Epithelial cell of esophagus (primary cell): Measurements from ENCODE around the gene GGT7.
"Not testable (repeated sequence)": the region's sequence is repeated elsewhere in the genome, so short reads cannot be mapped to it uniquely, and the experiment has no call there.

Source experiments
- DNase-seq: peaks from one replicate; pipeline ENCODE4 v3.0.0; 2010; ENCODE audit warnings: low read depth
- H3K4me3 ChIP-seq: 2 replicates; pipeline ENCODE4 v1.5.1; 2011; ENCODE audit warnings: mild to moderate bottlenecking, low read length, control low read depth
- TF ChIP-seq, protein P1 (sequence below): IDR thresholded peaks from 2 replicates; pipeline ENCODE4 v1.5.1; 2011; ENCODE audit warnings: low read depth, mild to moderate bottlenecking, low read length, control low read depth, inconsistent platforms; ENCODE audit not compliant: insufficient read depth; ENCODE audit errors: missing control alignments

Gene GGT7

DNA sequence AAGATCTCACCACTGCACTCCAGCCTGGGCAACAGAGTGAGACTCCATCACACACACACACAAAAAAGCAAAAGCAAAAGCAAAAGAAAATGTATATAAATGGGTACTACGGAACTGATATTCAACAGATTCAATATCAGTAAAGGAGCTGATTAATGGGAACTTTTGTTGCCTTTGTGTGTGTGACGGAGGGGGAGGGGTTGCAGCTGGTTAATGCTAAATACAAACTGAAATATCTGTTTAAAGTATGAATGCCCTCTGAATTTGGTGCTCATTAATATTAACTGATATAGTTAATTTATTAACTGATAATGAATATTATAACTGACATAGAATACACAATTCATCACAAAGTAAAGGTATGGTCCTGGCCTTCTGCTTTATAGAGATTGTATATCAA is 55.6 kb downstream of the GGT7 start:
- TF ChIP-seq, protein P1, sequence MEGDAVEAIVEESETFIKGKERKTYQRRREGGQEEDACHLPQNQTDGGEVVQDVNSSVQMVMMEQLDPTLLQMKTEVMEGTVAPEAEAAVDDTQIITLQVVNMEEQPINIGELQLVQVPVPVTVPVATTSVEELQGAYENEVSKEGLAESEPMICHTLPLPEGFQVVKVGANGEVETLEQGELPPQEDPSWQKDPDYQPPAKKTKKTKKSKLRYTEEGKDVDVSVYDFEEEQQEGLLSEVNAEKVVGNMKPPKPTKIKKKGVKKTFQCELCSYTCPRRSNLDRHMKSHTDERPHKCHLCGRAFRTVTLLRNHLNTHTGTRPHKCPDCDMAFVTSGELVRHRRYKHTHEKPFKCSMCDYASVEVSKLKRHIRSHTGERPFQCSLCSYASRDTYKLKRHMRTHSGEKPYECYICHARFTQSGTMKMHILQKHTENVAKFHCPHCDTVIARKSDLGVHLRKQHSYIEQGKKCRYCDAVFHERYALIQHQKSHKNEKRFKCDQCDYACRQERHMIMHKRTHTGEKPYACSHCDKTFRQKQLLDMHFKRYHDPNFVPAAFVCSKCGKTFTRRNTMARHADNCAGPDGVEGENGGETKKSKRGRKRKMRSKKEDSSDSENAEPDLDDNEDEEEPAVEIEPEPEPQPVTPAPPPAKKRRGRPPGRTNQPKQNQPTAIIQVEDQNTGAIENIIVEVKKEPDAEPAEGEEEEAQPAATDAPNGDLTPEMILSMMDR = no peak
- no peak for DNase-seq
- H3K4me3 ChIP-seq = no peak overlapping the region

DNA sequence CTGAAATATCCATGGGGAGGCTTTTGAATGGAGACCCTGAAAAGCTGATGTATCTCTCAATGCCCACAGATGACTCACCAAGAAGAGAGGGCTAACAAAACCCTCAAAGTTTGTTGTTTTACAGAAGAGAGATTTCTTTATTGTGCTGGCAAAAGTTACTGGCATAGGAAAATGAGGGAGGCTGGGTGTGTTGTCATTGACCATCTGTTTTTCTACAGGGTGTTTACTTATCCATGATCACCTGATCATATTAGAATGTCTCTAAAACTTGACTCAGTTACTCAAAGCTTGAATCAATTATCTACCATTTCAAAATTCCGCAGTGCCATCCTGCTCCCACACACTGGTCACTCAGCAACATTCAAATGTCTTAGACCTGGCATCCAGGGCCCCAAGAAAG is 57.0 kb downstream of the GGT7 start:
- no peak for DNase-seq
- TF ChIP-seq, protein P1 = no peak
- H3K4me3 ChIP-seq = no peak overlapping the region

DNA sequence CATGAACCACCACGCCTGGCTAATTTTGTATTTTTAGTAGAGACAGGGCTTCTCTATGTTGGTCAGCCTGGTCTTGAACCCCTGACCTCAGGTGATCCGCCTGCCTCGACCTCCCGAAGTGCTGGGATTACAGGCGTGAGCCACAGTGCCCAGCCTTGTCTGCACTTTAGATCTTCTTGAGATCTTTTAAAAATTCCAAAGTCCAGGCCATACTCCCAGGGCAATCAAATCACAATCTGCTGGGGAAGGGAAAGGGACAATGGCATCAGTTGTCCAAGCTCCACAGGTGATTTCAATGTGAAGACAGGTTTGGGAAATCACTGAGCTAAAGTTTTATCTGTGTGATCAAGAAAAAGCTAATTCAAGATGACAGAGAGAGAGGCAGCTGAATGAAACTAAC is 64.1 kb downstream of the GGT7 start:
- H3K4me3 ChIP-seq = no peak overlapping the region
- TF ChIP-seq, protein P1 = no peak
- no peak for DNase-seq

DNA sequence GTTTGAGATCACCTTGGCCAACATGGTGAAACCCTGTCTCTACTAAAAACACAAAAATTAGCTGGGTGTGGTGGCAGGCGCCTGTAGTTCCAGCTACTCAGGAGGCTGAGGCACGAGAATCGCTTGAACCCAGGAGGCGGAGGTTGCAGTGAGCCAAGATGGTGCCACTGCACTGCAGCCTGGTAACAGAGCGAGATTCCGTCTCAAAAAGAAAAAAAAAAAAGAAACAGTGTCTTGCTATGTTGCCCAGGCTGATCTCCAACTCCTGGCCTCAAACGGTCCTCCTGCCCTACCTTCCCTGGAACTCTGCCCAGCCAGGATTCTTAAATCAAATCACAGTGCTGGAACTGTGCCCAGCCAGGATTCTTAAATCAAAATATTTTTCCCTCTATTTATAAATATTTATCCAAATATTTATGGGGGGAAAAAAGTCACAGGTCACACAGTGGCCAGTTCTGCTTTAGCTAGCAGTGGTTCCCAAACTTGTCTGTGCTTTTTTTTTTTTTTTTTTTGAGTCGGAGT is 64.7 kb downstream of the GGT7 start:
- H3K4me3 ChIP-seq, DNase-seq: not testable (repeated sequence)

DNA sequence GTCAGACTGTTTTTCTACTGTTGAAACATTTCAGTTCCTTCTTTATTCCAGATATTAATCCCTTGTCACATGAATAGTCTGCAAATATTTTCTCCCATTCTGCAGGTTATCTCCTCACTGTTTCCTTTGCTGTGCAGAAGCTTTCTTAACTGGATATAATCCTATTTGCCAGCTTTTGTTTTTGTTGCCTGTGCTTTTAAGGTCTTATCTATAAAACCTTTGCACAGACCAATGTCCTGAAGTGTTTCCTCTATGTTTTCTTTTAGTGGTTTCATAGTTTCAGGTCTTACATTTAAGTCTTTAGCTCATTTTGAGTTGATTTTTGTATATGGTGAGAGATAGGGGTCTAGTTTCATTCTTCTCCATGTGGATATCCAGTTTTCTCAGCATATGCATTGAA is 66.4 kb downstream of the GGT7 start:
- H3K4me3 ChIP-seq = no peak overlapping the region
- no peak for DNase-seq
- TF ChIP-seq, protein P1 = no peak

DNA sequence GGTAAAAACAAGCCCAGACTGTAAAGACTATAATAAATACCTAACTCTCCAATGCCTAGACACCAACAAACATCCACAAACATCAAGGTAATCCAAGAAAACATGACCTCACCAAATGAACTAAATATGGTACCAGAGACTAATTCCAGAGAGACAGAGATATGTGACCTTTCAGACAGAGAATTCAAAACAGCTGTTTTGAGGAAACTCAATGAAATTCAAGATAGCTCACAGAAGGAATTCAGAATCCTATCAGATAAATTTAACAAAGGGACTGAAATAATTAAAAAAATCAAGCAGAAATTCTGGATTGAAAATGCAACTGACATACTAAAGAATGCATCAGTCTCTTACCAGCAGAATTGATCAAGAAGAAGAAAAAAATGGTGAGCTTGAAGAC is 73.8 kb downstream of the GGT7 start:
- no peak overlapping the region for H3K4me3 ChIP-seq
- DNase-seq = no peak
- TF ChIP-seq, protein P1 = no peak

DNA sequence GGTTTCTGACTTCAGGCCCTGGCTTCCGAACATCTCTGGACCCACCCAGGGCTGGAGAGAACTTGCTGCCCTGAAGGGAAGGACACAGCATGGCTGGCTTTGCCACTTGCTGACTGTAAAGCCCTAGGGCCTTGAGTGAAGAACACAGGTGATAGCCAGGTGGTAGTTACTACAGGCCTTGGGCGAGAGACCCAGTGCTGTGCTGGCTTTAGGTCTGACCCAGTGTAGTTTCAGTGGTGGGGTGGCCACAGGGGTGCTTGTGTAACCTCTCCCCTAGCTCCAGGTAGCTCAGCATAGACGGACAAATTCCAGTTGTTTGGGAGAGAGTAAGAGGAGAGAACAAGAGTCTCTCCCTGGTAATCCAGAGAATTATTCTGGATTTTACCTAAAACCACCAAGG is 74.3 kb downstream of the GGT7 start:
- H3K4me3 ChIP-seq = no peak overlapping the region
- TF ChIP-seq, protein P1 = no peak
- DNase-seq = no peak
